ENCODE results near the gene C7. TPM values are rescaled to one million over a fixed set of nuclear protein-coding genes. Genes with fewer than 3 reads are reported as not detected.
"Not testable (repeated sequence)": the region's sequence is repeated elsewhere in the genome, so short reads cannot be mapped to it uniquely, and the experiment has no call there.

C7 gene
- total RNA-seq, result not detected

DNA sequence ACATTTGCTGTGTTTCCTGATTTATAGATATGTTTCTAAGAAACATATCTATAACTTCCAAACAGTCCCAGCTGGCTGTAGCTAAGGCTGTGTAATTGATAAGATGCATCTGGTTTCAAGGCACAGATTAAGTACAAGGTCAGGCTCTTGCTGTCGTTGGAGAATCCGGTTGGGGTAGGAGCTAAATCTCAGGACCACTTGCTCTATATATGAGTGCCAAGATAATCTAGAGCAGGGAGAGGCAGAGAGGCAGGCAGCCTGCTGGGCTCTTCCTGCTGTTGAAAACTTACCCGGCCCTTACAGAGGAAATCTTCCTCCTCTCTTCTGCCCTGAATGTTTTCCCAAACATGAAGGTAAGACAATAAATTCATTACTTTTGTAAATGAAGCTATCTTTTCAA, at the start of gene C7:
Gene C7, plus strand, starts transcription at position 234 of the 400 bp plus-strand sequence. Its CDS starts 114 bp downstream, at position 348.
- no peak within 1 kb of the TSS for H3K27ac Mint-ChIP-seq
- no peaks in the 10 kb centered on the region for H3K36me3 Mint-ChIP-seq (ENCODE audit: low read depth)
- H3K27me3 Mint-ChIP-seq (ENCODE audit: low read depth), result peaks cover 6% of the 10 kb centered on the region
- CTCF ChIA-PET, result no interaction called here
- no peak for DNase-seq
- H3K4me3 Mint-ChIP-seq, result no peak within 1 kb of the TSS
- no peaks in the 10 kb centered on the region for H3K9me3 Mint-ChIP-seq
- H3K4me1 Mint-ChIP-seq (ENCODE audit: low read depth), result no peaks in the 10 kb centered on the region
- intact Hi-C loops (cut with micrococcal nuclease), result no loop called here

DNA sequence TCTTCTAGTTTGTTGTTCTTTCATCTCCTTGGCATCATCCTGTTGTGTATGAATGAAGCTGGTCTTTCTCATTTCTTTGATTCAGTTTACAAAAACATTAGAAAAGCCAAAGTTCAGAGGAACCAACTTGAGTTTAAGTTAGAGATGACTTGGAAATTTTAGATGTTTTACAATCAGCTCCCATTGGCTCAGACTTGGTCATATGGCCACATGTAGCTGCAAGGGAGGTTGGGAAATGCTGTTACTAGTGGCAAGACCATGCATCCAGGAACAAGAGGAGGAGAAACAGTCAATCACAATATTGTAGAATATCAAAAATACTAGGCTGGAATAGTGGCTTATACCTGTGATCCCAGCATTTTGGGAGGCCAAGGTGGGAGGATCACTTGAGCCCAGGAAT, 48.6 kb upstream of the C7 start:
- no peak overlapping the region for H3K27ac Mint-ChIP-seq

GRCh38 chr5:40865004-40865403, 44.3 kb upstream of the C7 start:
- CTCF ChIA-PET; H3K36me3 Mint-ChIP-seq (ENCODE audit: low read depth); H3K4me3 Mint-ChIP-seq; intact Hi-C loops (cut with micrococcal nuclease); DNase-seq; H3K4me1 Mint-ChIP-seq (ENCODE audit: low read depth); H3K9me3 Mint-ChIP-seq; H3K27me3 Mint-ChIP-seq (ENCODE audit: low read depth); H3K27ac Mint-ChIP-seq: not testable (repeated sequence)

More for the DNA sequence above, 48.6 kb upstream of the C7 start:
- Mint-ChIP-seq H3K9me3 (peaks cover 7% of the 10 kb centered on the region), H3K36me3 (ENCODE audit: low read depth) (no peaks in the 10 kb centered on the region), H3K4me3 (no peak overlapping the region), H3K27me3 (ENCODE audit: low read depth) (no peaks in the 10 kb centered on the region), H3K4me1 (ENCODE audit: low read depth) (no peaks in the 10 kb centered on the region)
- CTCF ChIA-PET, result interaction anchor here (0.5 kb wide), 1 partner anchor 1281 kb away, joined by 3 read pairs; no protein-coding TSS in a partner anchor
- DNase-seq, result no peak
- intact Hi-C loops (cut with micrococcal nuclease), result no loop called here

DNA sequence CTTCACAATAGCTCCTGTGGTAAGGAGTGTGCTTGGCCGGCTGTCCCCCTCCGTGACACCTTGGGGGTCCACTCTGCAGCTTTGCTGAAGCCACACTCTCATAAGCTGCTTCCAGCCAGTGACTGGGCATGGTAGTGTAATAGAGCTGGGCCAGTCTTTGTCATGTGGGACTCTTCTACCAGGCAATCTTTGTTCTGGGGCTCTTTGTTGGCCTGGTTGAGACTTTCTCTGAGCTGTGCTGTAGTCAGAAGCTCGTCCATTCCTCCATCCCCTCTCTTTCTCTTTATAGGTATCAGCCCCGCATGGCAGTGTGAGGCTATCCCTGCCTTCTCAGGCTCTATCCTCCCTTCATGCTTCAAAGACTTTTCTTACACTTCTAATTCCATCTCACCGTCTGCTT, 42.5 kb upstream of the C7 start:
- intact Hi-C loops (cut with micrococcal nuclease), result no loop called here
- CTCF ChIA-PET, result no interaction called here
- DNase-seq, result no peak
- Mint-ChIP-seq H3K9me3 (peaks cover 7% of the 10 kb centered on the region), H3K27me3 (ENCODE audit: low read depth) (peaks cover 2% of the 10 kb centered on the region), H3K36me3 (ENCODE audit: low read depth) (no peaks in the 10 kb centered on the region), H3K4me3 (no peak overlapping the region), H3K27ac (no peak overlapping the region), H3K4me1 (ENCODE audit: low read depth) (no peaks in the 10 kb centered on the region)

- Mint-ChIP-seq H3K9me3 (peaks cover 7% of the 10 kb centered on the region), H3K27me3 (ENCODE audit: low read depth) (peaks cover 2% of the 10 kb centered on the region), H3K36me3 (ENCODE audit: low read depth) (no peaks in the 10 kb centered on the region), H3K4me1 (ENCODE audit: low read depth) (no peaks in the 10 kb centered on the region), H3K27ac (no peak overlapping the region), H3K4me3 (no peak overlapping the region)
- no peak for DNase-seq
- CTCF ChIA-PET, result no interaction called here
- intact Hi-C loops (cut with micrococcal nuclease), result no loop called here
Measured at GRCh38 chr5:40869384-40869783, 39.9 kb upstream of the C7 start.

- CTCF ChIA-PET, result interaction anchor here (0.6 to 1.1 kb wide), 3 partner anchors 9 to 102 kb away, joined by 3 read pairs; no protein-coding TSS in a partner anchor
- Mint-ChIP-seq H3K4me3 (no peak overlapping the region), H3K9me3 (no peaks in the 10 kb centered on the region), H3K27ac (no peak overlapping the region), H3K36me3 (ENCODE audit: low read depth) (no peaks in the 10 kb centered on the region), H3K4me1 (ENCODE audit: low read depth) (no peaks in the 10 kb centered on the region), H3K27me3 (ENCODE audit: low read depth) (peaks cover 2% of the 10 kb centered on the region)
- no peak for DNase-seq
- intact Hi-C loops (cut with micrococcal nuclease), result loop anchor here (10.0 kb wide), 1 partner anchor 366 kb away; no protein-coding TSS in a partner anchor
Measured at GRCh38 chr5:40871177-40871576, 38.1 kb upstream of the C7 start.

- H3K4me3 Mint-ChIP-seq; H3K36me3 Mint-ChIP-seq (ENCODE audit: low read depth); H3K4me1 Mint-ChIP-seq (ENCODE audit: low read depth); H3K27me3 Mint-ChIP-seq (ENCODE audit: low read depth); CTCF ChIA-PET; H3K9me3 Mint-ChIP-seq; DNase-seq; H3K27ac Mint-ChIP-seq: not testable (repeated sequence)
- intact Hi-C loops (cut with micrococcal nuclease), result loop anchor here (10.0 kb wide), 1 partner anchor 367 kb away; no protein-coding TSS in a partner anchor
Measured at GRCh38 chr5:40872253-40872652, 37.0 kb upstream of the C7 start.

GRCh38 chr5:40873286-40873880, 35.9 kb upstream of the C7 start:
- CTCF ChIA-PET, result no interaction called here
- no peaks in the 10 kb centered on the region for H3K27me3 Mint-ChIP-seq (ENCODE audit: low read depth)
- intact Hi-C loops (cut with micrococcal nuclease), result loop anchor here (10.0 kb wide), 1 partner anchor 369 kb away; no protein-coding TSS in a partner anchor
- peaks cover 9% of the 10 kb centered on the region for H3K9me3 Mint-ChIP-seq
- peaks cover 4% of the 10 kb centered on the region for H3K4me1 Mint-ChIP-seq (ENCODE audit: low read depth)
- DNase-seq, result no peak
- H3K4me3 Mint-ChIP-seq, result no peak overlapping the region
- H3K36me3 Mint-ChIP-seq (ENCODE audit: low read depth), result no peaks in the 10 kb centered on the region
- no peak overlapping the region for H3K27ac Mint-ChIP-seq

DNA sequence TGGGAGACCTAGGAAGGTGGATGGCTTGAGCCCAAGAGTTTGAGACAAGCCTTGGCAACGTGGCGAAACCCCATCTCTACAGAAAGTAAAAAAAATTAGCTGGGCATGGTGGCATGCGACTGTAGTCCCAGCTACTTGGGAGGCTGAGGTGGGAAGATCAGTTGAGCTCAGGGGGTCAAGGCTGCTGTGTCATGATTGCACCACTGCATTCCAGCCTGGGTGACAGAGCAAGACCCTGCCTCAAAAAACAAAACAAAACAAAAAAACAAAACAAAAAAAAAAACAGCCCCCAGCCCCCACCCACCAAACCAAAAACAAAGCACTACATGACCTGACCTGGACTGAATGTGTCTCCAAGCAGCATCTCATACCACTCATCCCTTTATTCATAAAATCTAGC, 33.3 kb upstream of the C7 start:
- CTCF ChIA-PET, result interaction anchor here (0.7 kb wide), 1 partner anchor 990 kb away, joined by 3 read pairs; no protein-coding TSS in a partner anchor
- Mint-ChIP-seq H3K4me3 (no peak overlapping the region), H3K9me3 (peaks cover 9% of the 10 kb centered on the region), H3K27me3 (ENCODE audit: low read depth) (no peaks in the 10 kb centered on the region), H3K4me1 (ENCODE audit: low read depth) (peaks cover 4% of the 10 kb centered on the region), H3K27ac (no peak overlapping the region), H3K36me3 (ENCODE audit: low read depth) (no peaks in the 10 kb centered on the region)
- intact Hi-C loops (cut with micrococcal nuclease), result loop anchor here (5.0 to 10.0 kb wide), 6 partner anchors 34 to 709 kb away; partner anchors contain the start of gene CARD6
- DNase-seq, result no peak

GRCh38 chr5:40877371-40877988, 31.8 kb upstream of the C7 start:
- Mint-ChIP-seq H3K36me3 (ENCODE audit: low read depth) (no peaks in the 10 kb centered on the region), H3K27ac (no peak overlapping the region), H3K27me3 (ENCODE audit: low read depth) (no peaks in the 10 kb centered on the region), H3K4me3 (no peak overlapping the region), H3K4me1 (ENCODE audit: low read depth) (peaks cover 4% of the 10 kb centered on the region), H3K9me3 (peaks cover 11% of the 10 kb centered on the region)
- intact Hi-C loops (cut with micrococcal nuclease), result loop anchor here (5.0 to 10.0 kb wide), 6 partner anchors 35 to 710 kb away; partner anchors contain the start of gene CARD6
- peak; percentile 48 for DNase-seq
- CTCF ChIA-PET, result interaction anchor here (2.0 kb wide), 1 partner anchor 1163 kb away, joined by 9 read pairs; no protein-coding TSS in a partner anchor

DNA sequence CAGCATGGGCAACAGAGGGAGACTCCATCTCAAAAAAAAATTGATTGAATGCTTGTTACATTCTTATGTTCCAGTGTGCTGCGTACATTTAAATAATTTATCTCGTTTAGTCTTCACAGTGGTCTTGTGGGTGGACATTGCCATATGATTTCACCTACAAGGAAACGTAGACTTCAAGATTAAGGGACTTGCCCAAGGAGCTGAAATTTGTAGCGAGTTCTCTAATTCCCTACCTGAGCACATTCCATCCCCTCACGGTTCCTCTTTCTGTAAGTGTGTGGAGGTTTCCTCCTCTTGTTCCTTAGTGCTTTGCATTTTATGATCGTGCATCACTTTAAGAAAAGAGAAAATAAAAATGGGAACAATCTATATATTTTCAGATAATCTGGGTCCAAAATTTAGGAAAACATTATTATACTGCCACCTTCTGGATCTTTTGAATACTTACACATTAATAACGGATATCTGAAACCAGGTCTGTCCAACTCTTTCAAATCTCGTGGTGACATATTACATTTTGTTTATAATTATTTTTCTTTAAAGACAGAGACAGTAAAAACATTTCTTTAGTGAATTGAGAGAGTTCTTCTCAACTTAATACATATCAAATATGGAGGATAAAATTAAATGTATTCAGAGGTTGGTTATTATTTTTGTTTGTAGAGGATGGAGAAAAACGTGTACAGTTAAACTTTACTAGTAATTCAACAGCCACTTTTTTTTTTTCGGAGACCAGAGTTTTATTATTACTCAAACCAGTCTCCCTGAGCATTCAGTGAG, 29.9 kb upstream of the C7 start:
- intact Hi-C loops (cut with micrococcal nuclease), result loop anchor here (1.0 to 10.0 kb wide), 11 partner anchors 37 to 1300 kb away; partner anchors contain the start of genes CARD6, PRKAA1 and TTC33
- Mint-ChIP-seq H3K27me3 (ENCODE audit: low read depth) (no peaks in the 10 kb centered on the region), H3K36me3 (ENCODE audit: low read depth) (no peaks in the 10 kb centered on the region), H3K4me3 (no peak overlapping the region), H3K4me1 (ENCODE audit: low read depth) (peaks cover 4% of the 10 kb centered on the region), H3K27ac (no peak overlapping the region), H3K9me3 (peaks cover 11% of the 10 kb centered on the region)
- no peak for DNase-seq
- CTCF ChIA-PET, result interaction anchor here (0.9 to 2.0 kb wide), 4 partner anchors 37 to 1165 kb away, joined by 3 to 9 read pairs (median 3); no protein-coding TSS in a partner anchor

- CTCF ChIA-PET, result no interaction called here
- no peak overlapping the region for H3K27ac Mint-ChIP-seq
- H3K4me1 Mint-ChIP-seq (ENCODE audit: low read depth), result peaks cover 4% of the 10 kb centered on the region
- no peaks in the 10 kb centered on the region for H3K36me3 Mint-ChIP-seq (ENCODE audit: low read depth)
- intact Hi-C loops (cut with micrococcal nuclease), result no loop called here
- H3K4me3 Mint-ChIP-seq, result no peak overlapping the region
- peaks cover 6% of the 10 kb centered on the region for H3K9me3 Mint-ChIP-seq
- DNase-seq, result no peak
- H3K27me3 Mint-ChIP-seq (ENCODE audit: low read depth), result peaks cover 2% of the 10 kb centered on the region
Measured at GRCh38 chr5:40882291-40882690, 27.0 kb upstream of the C7 start.
